CD14-positive monocyte (primary cell): Measurements from ENCODE around the gene KRT85. TPM values are rescaled to one million over a fixed set of nuclear protein-coding genes. Genes with fewer than 3 reads are reported as not detected.

Experiments
- DNase-seq, 3 donors: peaks; one replicate each; pipeline ENCODE4 v3.0.0-alpha.2; 2011 to 2022
- H2AFZ ChIP-seq: 2 replicates; pipeline ENCODE4 v1.6.0; 2012; ENCODE audit warnings: mild to moderate bottlenecking, low read depth, low read length, inconsistent platforms; ENCODE audit not compliant: insufficient read depth, poor library complexity, severe bottlenecking
- H3K27ac ChIP-seq, 2 donors: 1 replicate in 1 of 2; 2 replicates in 1 of 2; pipeline ENCODE4 v1.5.1; 2012 to 2013; ENCODE audit warnings: low read length in 2 of 2, control low read depth in 1 of 2, inconsistent platforms in 1 of 2, low read depth in 1 of 2, mild to moderate bottlenecking in 1 of 2
- H3K27me3 ChIP-seq, 2 donors: one replicate each; pipeline versions ENCODE4 v1.6.0 to v1.6.1; 2011 to 2013; ENCODE audit warnings: low read length in 2 of 2; ENCODE audit not compliant: control insufficient read depth in 2 of 2, insufficient read depth in 2 of 2
- H3K36me3 ChIP-seq, 2 donors: replicated peaks in 1 of 2; 1 replicate in 1 of 2; 2 replicates in 1 of 2; pipeline versions ENCODE4 v1.5.1 to v1.6.1; 2012 to 2013; ENCODE audit warnings: low read length in 2 of 2, control low read depth in 1 of 2, inconsistent platforms in 1 of 2, mild to moderate bottlenecking in 1 of 2; ENCODE audit not compliant: insufficient read depth in 2 of 2, control insufficient read depth in 1 of 2
- H3K4me1 ChIP-seq, 2 donors: 1 replicate in 1 of 2; 2 replicates in 1 of 2; pipeline versions ENCODE4 v1.5.1 to v1.6.1; 2012 to 2013; ENCODE audit warnings: low read length in 2 of 2, control low read depth in 1 of 2, inconsistent platforms in 1 of 2, mild to moderate bottlenecking in 1 of 2, moderate library complexity in 1 of 2; ENCODE audit not compliant: insufficient read depth in 2 of 2, control insufficient read depth in 1 of 2
- H3K4me2 ChIP-seq: replicated peaks from 2 replicates; pipeline ENCODE3; 2012; ENCODE audit warnings: low read length, moderate library complexity, mild to moderate bottlenecking; ENCODE audit not compliant: poor library complexity, severe bottlenecking; ENCODE audit errors: extremely low read depth
- H3K4me3 ChIP-seq, 3 experiments: fragments of 200-600 bp in 1 of 3; sonication (generic) in 1 of 3; replicated peaks in 1 of 3; 1 replicate in 2 of 3; 2 replicates in 1 of 3; pipeline ENCODE4 v1.5.1; 2011 to 2013; ENCODE audit warnings: low read length in 3 of 3, mild to moderate bottlenecking in 3 of 3, control low read depth in 2 of 3, low read depth in 2 of 3, inconsistent platforms in 1 of 3, moderate library complexity in 1 of 3
- H3K79me2 ChIP-seq: 2 replicates; pipeline ENCODE4 v1.6.0; 2012; ENCODE audit warnings: mild to moderate bottlenecking, control low read depth, inconsistent platforms, low read length, moderate library complexity; ENCODE audit not compliant: insufficient read depth
- H3K9ac ChIP-seq: 2 replicates; pipeline ENCODE4 v1.6.0; 2017; ENCODE audit warnings: low read length, mild to moderate bottlenecking; ENCODE audit not compliant: insufficient read depth, poor library complexity, severe bottlenecking
- H3K9me3 ChIP-seq, 2 donors: replicated peaks in 1 of 2; 1 replicate in 1 of 2; 2 replicates in 1 of 2; pipeline versions ENCODE4 v1.5.1 to v1.6.1; 2012 to 2013; ENCODE audit warnings: low read length in 2 of 2, control low read depth in 1 of 2; ENCODE audit not compliant: control insufficient read depth in 1 of 2, insufficient read depth in 1 of 2
- H4K20me1 ChIP-seq: 2 replicates; pipeline ENCODE4 v1.6.0; 2012; ENCODE audit warnings: mild to moderate bottlenecking, low read length, control low read depth, moderate library complexity; ENCODE audit not compliant: insufficient read depth
- H3K27ac Mint-ChIP-seq, 7 donors: one replicate each; pipeline ENCODE4 v1.8.0; 2020; ENCODE audit warnings: mild to moderate bottlenecking in 7 of 7, mixed read lengths in 7 of 7, moderate library complexity in 6 of 7, inconsistent platforms in 2 of 7
- H3K27me3 Mint-ChIP-seq, 3 donors: one replicate each; pipeline ENCODE4 v1.8.0; 2021 to 2022; ENCODE audit warnings: low read depth in 3 of 3, mild to moderate bottlenecking in 3 of 3, mixed read lengths in 3 of 3, moderate library complexity in 3 of 3, inconsistent platforms in 1 of 3
- H3K36me3 Mint-ChIP-seq, 2 donors: one replicate each; pipeline ENCODE4 v1.8.0; 2020; ENCODE audit warnings: mixed read lengths in 2 of 2, inconsistent platforms in 1 of 2, mild to moderate bottlenecking in 1 of 2
- H3K4me1 Mint-ChIP-seq: one replicate; pipeline ENCODE4 v1.8.0; 2020; ENCODE audit warnings: mild to moderate bottlenecking, mixed read lengths
- H3K4me3 Mint-ChIP-seq, 2 donors: one replicate each; pipeline ENCODE4 v1.8.0; 2020; ENCODE audit warnings: mild to moderate bottlenecking in 2 of 2, mixed read lengths in 2 of 2, moderate library complexity in 1 of 2
- H3K9me3 Mint-ChIP-seq, 7 donors: one replicate each; pipeline ENCODE4 v1.8.0; 2020 to 2022; ENCODE audit warnings: mixed read lengths in 7 of 7, mild to moderate bottlenecking in 6 of 7, moderate library complexity in 6 of 7, inconsistent platforms in 2 of 7
- WGBS: methylation state at CpG from one replicate; pipeline ENCODE4 v1.1.5; 2013; ENCODE audit warnings: missing lambda C conversion rate; ENCODE audit not compliant: insufficient coverage; 5-methylcytosine and 5-hydroxymethylcytosine counted together
- intact Hi-C, 2 donors: fragments of 100-400 bp; cut with micrococcal nuclease; formaldehyde crosslinking; loops; one replicate each; pipeline versions ENCODE4 v1.15.0 to v1.15.1; 2023
- polyA plus RNA-seq, 3 donors: library from polyadenylated mRNA; depleted of rRNA in 1 of 3; unstranded in 2 of 3; stranded (reverse) in 1 of 3; fragments of 300-500 nt in 2 of 3; fragments of >200 nt in 1 of 3; fragmentation: Illumina TruSeq in 2 of 3; gene quantifications; 1 replicate in 2 of 3; 2 replicates in 1 of 3; pipeline ENCODE4 v1.2.3, GENCODE V29; 2012 to 2021
- TF ChIP-seq, protein P1 (sequence below): fragments of 200-600 bp; IDR thresholded peaks from one replicate; pipeline ENCODE4 v1.8.0; 2022; ENCODE audit warnings: antibody characterized with exemption, mild to moderate bottlenecking

KRT85 gene
- polyA plus RNA-seq, 3 donors, result not detected

DNA sequence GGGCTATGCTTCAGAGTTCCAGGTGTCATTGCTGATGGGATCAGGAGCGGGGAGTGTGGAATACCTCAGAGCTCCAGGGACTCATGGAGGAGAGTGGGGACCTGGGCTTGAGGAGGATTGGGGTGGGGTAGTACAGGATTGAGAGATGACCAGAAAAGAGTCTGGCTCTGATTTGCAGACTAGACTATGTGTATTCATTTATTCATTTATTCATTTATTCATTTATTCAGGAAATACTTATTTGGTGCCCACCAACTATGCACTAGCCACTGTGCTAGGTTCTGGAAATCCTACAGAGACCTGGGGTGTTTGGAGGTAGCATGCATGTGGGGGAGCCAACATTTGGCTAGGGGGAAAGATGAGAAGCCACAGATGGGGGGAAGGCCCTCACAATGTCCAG lies 45.2 kb downstream of the KRT85 start:
- Mint-ChIP-seq H3K4me3 (no peak overlapping the region), H3K27me3 (peaks cover 27 to 62% (median 28%) of the 10 kb centered on the region in 3 donors), H3K4me1 (peaks cover under 1% of the 10 kb centered on the region), H3K27ac (no peak overlapping the region), H3K36me3 (no peaks in the 10 kb centered on the region), H3K9me3 (peaks cover 0 to 2% (median 0%) of the 10 kb centered on the region in 7 donors)
- no peaks in the 10 kb centered on the region for H3K79me2 ChIP-seq
- peaks cover 0 to 22% of the 10 kb centered on the region in 2 donors for H3K27me3 ChIP-seq
- no peaks in the 10 kb centered on the region for H3K36me3 ChIP-seq
- WGBS, result 100% methylated on average over 1 of the region's 1 CpG
- no peak overlapping the region for H2AFZ ChIP-seq
- H3K4me1 ChIP-seq, result no peaks in the 10 kb centered on the region
- H3K9ac ChIP-seq, result no peak overlapping the region
- no peak overlapping the region for H3K4me2 ChIP-seq
- no peaks in the 10 kb centered on the region for H4K20me1 ChIP-seq
- H3K27ac ChIP-seq, result no peak overlapping the region
- no peaks in the 10 kb centered on the region for H3K9me3 ChIP-seq
- no peak for DNase-seq
- TF ChIP-seq, protein P1, sequence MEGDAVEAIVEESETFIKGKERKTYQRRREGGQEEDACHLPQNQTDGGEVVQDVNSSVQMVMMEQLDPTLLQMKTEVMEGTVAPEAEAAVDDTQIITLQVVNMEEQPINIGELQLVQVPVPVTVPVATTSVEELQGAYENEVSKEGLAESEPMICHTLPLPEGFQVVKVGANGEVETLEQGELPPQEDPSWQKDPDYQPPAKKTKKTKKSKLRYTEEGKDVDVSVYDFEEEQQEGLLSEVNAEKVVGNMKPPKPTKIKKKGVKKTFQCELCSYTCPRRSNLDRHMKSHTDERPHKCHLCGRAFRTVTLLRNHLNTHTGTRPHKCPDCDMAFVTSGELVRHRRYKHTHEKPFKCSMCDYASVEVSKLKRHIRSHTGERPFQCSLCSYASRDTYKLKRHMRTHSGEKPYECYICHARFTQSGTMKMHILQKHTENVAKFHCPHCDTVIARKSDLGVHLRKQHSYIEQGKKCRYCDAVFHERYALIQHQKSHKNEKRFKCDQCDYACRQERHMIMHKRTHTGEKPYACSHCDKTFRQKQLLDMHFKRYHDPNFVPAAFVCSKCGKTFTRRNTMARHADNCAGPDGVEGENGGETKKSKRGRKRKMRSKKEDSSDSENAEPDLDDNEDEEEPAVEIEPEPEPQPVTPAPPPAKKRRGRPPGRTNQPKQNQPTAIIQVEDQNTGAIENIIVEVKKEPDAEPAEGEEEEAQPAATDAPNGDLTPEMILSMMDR, result no peak
- intact Hi-C loops, result no loop called here
- H3K4me3 ChIP-seq, result no peak overlapping the region

- H3K79me2 ChIP-seq, result no peaks in the 10 kb centered on the region
- intact Hi-C loops, result no loop called here
- Mint-ChIP-seq H3K36me3 (no peaks in the 10 kb centered on the region), H3K27me3 (peaks cover 27 to 58% (median 28%) of the 10 kb centered on the region in 3 donors), H3K4me3 (no peak overlapping the region), H3K4me1 (no peaks in the 10 kb centered on the region), H3K9me3 (peaks cover 0 to 2% (median 0%) of the 10 kb centered on the region in 7 donors), H3K27ac (no peak overlapping the region)
- no peak overlapping the region for H3K27ac ChIP-seq
- no peaks in the 10 kb centered on the region for H3K9me3 ChIP-seq
- H3K4me1 ChIP-seq, result no peaks in the 10 kb centered on the region
- H3K4me2 ChIP-seq, result no peak overlapping the region
- no peaks in the 10 kb centered on the region for H4K20me1 ChIP-seq
- H3K36me3 ChIP-seq, result no peaks in the 10 kb centered on the region
- H3K27me3 ChIP-seq, result peaks cover 0 to 18% of the 10 kb centered on the region in 2 donors
- TF ChIP-seq, protein P1, result no peak
- no peak overlapping the region for H2AFZ ChIP-seq
- H3K9ac ChIP-seq, result no peak overlapping the region
- no peak for DNase-seq
- no peak overlapping the region for H3K4me3 ChIP-seq
- 69% methylated on average over 2 of the region's 4 CpGs for WGBS
These were observed 45.9 kb downstream of the KRT85 start for GRCh38 chr12:52321418-52321817.
